Activated CD8-positive, alpha-beta T cell treated with anti-CD3 and anti-CD28 coated beads, Interleukin-2, amount 10 ng/mL, durations not matched to agents 7 days and 5 days (primary cell): ENCODE measurements around the gene FOXO6. TPM values are rescaled to one million over a fixed set of nuclear protein-coding genes. Genes with fewer than 3 reads are reported as not detected.

Experiments used
- ATAC-seq: fragments of 150-1000 bp; cut with Tn5 transposase; one replicate; pipeline ENCODE4 v1.10.0; 2021; ENCODE audit warnings: moderate library complexity
- CTCF ChIA-PET: fragments of 350-600 bp; sonication (Branson Sonifier 250); formaldehyde crosslinking; loops from one replicate; lab custom pipeline; 2021; ENCODE audit warnings: antibody characterized with exemption; lab: Charles Lee
- POLR2A ChIA-PET: fragments of 350-600 bp; sonication (Branson Sonifier 250); formaldehyde crosslinking; loops from one replicate; lab custom pipeline; 2021; ENCODE audit warnings: antibody characterized with exemption; lab: Charles Lee
- DNase-seq: peaks from one replicate; pipeline ENCODE4 v3.0.0-alpha.2; 2020
- H3K27ac Mint-ChIP-seq: one replicate; pipeline ENCODE4 v1.8.0; 2021; ENCODE audit warnings: mild to moderate bottlenecking, mixed read lengths
- H3K27me3 Mint-ChIP-seq: one replicate; pipeline ENCODE4 v1.8.0; 2021; ENCODE audit warnings: low read depth, mixed read lengths
- H3K36me3 Mint-ChIP-seq: one replicate; pipeline ENCODE4 v1.8.0; 2021; ENCODE audit warnings: low read depth, mixed read lengths
- H3K4me1 Mint-ChIP-seq: one replicate; pipeline ENCODE4 v1.8.0; 2021; ENCODE audit warnings: low read depth, mixed read lengths
- H3K4me3 Mint-ChIP-seq: one replicate; pipeline ENCODE4 v1.8.0; 2021; ENCODE audit warnings: mild to moderate bottlenecking, mixed read lengths
- H3K9me3 Mint-ChIP-seq: one replicate; pipeline ENCODE4 v1.8.0; 2022; ENCODE audit warnings: mixed read lengths; ENCODE audit not compliant: insufficient read depth
- total RNA-seq, 2 experiments: library from RNA; stranded (reverse); gene quantifications; one replicate each; pipeline ENCODE4 v1.2.3, GENCODE V29; 2021

FOXO6 gene
- total RNA-seq, 2 experiments from 2014 or later = 0.24 to 0.31 TPM

GRCh38 chr1:41407664-41408252, 46.5 kb downstream of the FOXO6 start:
- ATAC-seq (no peak), DNase-seq (no peak)
- Mint-ChIP-seq H3K27me3 (peaks cover 14% of the 10 kb centered on the region), H3K4me1 (no peaks in the 10 kb centered on the region), H3K9me3 (no peaks in the 10 kb centered on the region), H3K27ac (no peak overlapping the region), H3K36me3 (no peaks in the 10 kb centered on the region), H3K4me3 (no peak overlapping the region)
- ChIA-PET POLR2A (interaction anchor here (0.6 kb wide), 1 partner anchor 487 kb away, joined by 3 read pairs; no protein-coding TSS in a partner anchor), CTCF (no interaction called here)

- ATAC-seq = no peak
- no peak overlapping the region for H3K4me3 Mint-ChIP-seq
- H3K4me1 Mint-ChIP-seq = no peaks in the 10 kb centered on the region
- POLR2A ChIA-PET = no interaction called here
- H3K9me3 Mint-ChIP-seq = no peaks in the 10 kb centered on the region
- DNase-seq = no peak
- H3K36me3 Mint-ChIP-seq = no peaks in the 10 kb centered on the region
- H3K27ac Mint-ChIP-seq = no peak overlapping the region
- peaks cover 7% of the 10 kb centered on the region for H3K27me3 Mint-ChIP-seq
- CTCF ChIA-PET = no interaction called here
Observed at GRCh38 chr1:41408691-41409090, 47.5 kb downstream of the FOXO6 start.

- no peak overlapping the region for H3K4me3 Mint-ChIP-seq
- H3K9me3 Mint-ChIP-seq = no peaks in the 10 kb centered on the region
- peaks cover 6% of the 10 kb centered on the region for H3K27me3 Mint-ChIP-seq
- no peak for ATAC-seq
- no peaks in the 10 kb centered on the region for H3K36me3 Mint-ChIP-seq
- no peaks in the 10 kb centered on the region for H3K4me1 Mint-ChIP-seq
- DNase-seq = no peak
- no peak overlapping the region for H3K27ac Mint-ChIP-seq
- ChIA-PET POLR2A (no interaction called here), CTCF (interaction anchor here (1.2 kb wide), 1 partner anchor 87 kb away, joined by 3 read pairs; no protein-coding TSS in a partner anchor)
Observed at GRCh38 chr1:41409825-41410224, 48.6 kb downstream of the FOXO6 start.

- H3K4me3 Mint-ChIP-seq = no peak overlapping the region
Observed at GRCh38 chr1:41410462-41410861, 49.2 kb downstream of the FOXO6 start.

GRCh38 chr1:41411229-41411628, 50.0 kb downstream of the FOXO6 start:
- H3K36me3 Mint-ChIP-seq = no peaks in the 10 kb centered on the region
- ATAC-seq (no peak), DNase-seq (no peak)
- H3K27me3 Mint-ChIP-seq = peaks cover 6% of the 10 kb centered on the region
- ChIA-PET POLR2A (no interaction called here), CTCF (no interaction called here)
- no peak overlapping the region for H3K4me3 Mint-ChIP-seq
- H3K4me1 Mint-ChIP-seq = no peaks in the 10 kb centered on the region
- no peak overlapping the region for H3K27ac Mint-ChIP-seq
- H3K9me3 Mint-ChIP-seq = no peaks in the 10 kb centered on the region

More at GRCh38 chr1:41410462-41410861, 49.2 kb downstream of the FOXO6 start:
- ATAC-seq (no peak), DNase-seq (no peak)
- Mint-ChIP-seq H3K36me3 (no peaks in the 10 kb centered on the region), H3K27ac (no peak overlapping the region), H3K4me1 (no peaks in the 10 kb centered on the region), H3K27me3 (peaks cover 6% of the 10 kb centered on the region), H3K9me3 (no peaks in the 10 kb centered on the region)
- ChIA-PET POLR2A (no interaction called here), CTCF (interaction anchor here (1.2 kb wide), 1 partner anchor 88 kb away, joined by 3 read pairs; no protein-coding TSS in a partner anchor)

- ChIA-PET POLR2A (no interaction called here), CTCF (no interaction called here)
- H3K27me3 Mint-ChIP-seq = peaks cover 6% of the 10 kb centered on the region
- no peaks in the 10 kb centered on the region for H3K4me1 Mint-ChIP-seq
- H3K4me3 Mint-ChIP-seq = no peak overlapping the region
- H3K27ac Mint-ChIP-seq = no peak overlapping the region
- H3K36me3 Mint-ChIP-seq = no peaks in the 10 kb centered on the region
- DNase-seq (no peak), ATAC-seq (no peak)
- no peaks in the 10 kb centered on the region for H3K9me3 Mint-ChIP-seq
Observed at GRCh38 chr1:41412748-41413147, 51.5 kb downstream of the FOXO6 start.

- H3K4me1 Mint-ChIP-seq = no peaks in the 10 kb centered on the region
- ChIA-PET POLR2A (no interaction called here), CTCF (no interaction called here)
- H3K27ac Mint-ChIP-seq = no peak overlapping the region
- H3K9me3 Mint-ChIP-seq = no peaks in the 10 kb centered on the region
- H3K36me3 Mint-ChIP-seq = no peaks in the 10 kb centered on the region
- no peak overlapping the region for H3K4me3 Mint-ChIP-seq
- H3K27me3 Mint-ChIP-seq = peaks cover 4% of the 10 kb centered on the region
- no peak for DNase-seq
- ATAC-seq = no peak
Observed at GRCh38 chr1:41413748-41414281, 52.6 kb downstream of the FOXO6 start.

- POLR2A ChIA-PET = no interaction called here
- peaks cover 4% of the 10 kb centered on the region for H3K27me3 Mint-ChIP-seq
- ATAC-seq (no peak), DNase-seq (no peak)
- H3K9me3 Mint-ChIP-seq = no peaks in the 10 kb centered on the region
- no peak overlapping the region for H3K4me3 Mint-ChIP-seq
- H3K4me1 Mint-ChIP-seq = no peaks in the 10 kb centered on the region
- no peaks in the 10 kb centered on the region for H3K36me3 Mint-ChIP-seq
- no peak overlapping the region for H3K27ac Mint-ChIP-seq
- CTCF ChIA-PET = no interaction called here
Observed at GRCh38 chr1:41414296-41414695, 53.1 kb downstream of the FOXO6 start.

GRCh38 chr1:41414716-41415306, 53.6 kb downstream of the FOXO6 start:
- Mint-ChIP-seq H3K27ac (no peak overlapping the region), H3K4me3 (no peak overlapping the region), H3K36me3 (no peaks in the 10 kb centered on the region), H3K27me3 (peaks cover 4% of the 10 kb centered on the region), H3K9me3 (no peaks in the 10 kb centered on the region), H3K4me1 (no peaks in the 10 kb centered on the region)
- DNase-seq (no peak), ATAC-seq (no peak)
- CTCF ChIA-PET = interaction anchor here (0.7 kb wide), 1 partner anchor 132 kb away, joined by 5 read pairs; no protein-coding TSS in a partner anchor
- POLR2A ChIA-PET = no interaction called here

GRCh38 chr1:41416081-41416480, 54.8 kb downstream of the FOXO6 start:
- H3K27me3 Mint-ChIP-seq = no peaks in the 10 kb centered on the region
- no peak overlapping the region for H3K27ac Mint-ChIP-seq
- ATAC-seq = no peak
- H3K4me1 Mint-ChIP-seq = no peaks in the 10 kb centered on the region
- CTCF ChIA-PET = interaction anchor here (0.9 to 1.6 kb wide), 2 partner anchors 93 to 105 kb away, joined by 5 to 6 read pairs; no protein-coding TSS in a partner anchor
- H3K4me3 Mint-ChIP-seq = no peak overlapping the region
- H3K9me3 Mint-ChIP-seq = no peaks in the 10 kb centered on the region
- no peak for DNase-seq
- POLR2A ChIA-PET = no interaction called here
- no peaks in the 10 kb centered on the region for H3K36me3 Mint-ChIP-seq

- CTCF ChIA-PET = interaction anchor here (0.8 to 3.6 kb wide), 10 partner anchors 37 to 151 kb away, joined by 3 to 28 read pairs (median 4); no protein-coding TSS in a partner anchor
Observed at GRCh38 chr1:41416552-41417334, 55.5 kb downstream of the FOXO6 start.

More at GRCh38 chr1:41416552-41417334, 55.5 kb downstream of the FOXO6 start:
- H3K27ac Mint-ChIP-seq = no peak overlapping the region
- no peaks in the 10 kb centered on the region for H3K4me1 Mint-ChIP-seq
- peak; percentile 59 for DNase-seq
- POLR2A ChIA-PET = no interaction called here
- no peaks in the 10 kb centered on the region for H3K27me3 Mint-ChIP-seq
- H3K36me3 Mint-ChIP-seq = no peaks in the 10 kb centered on the region
- H3K9me3 Mint-ChIP-seq = no peaks in the 10 kb centered on the region
- H3K4me3 Mint-ChIP-seq = no peak overlapping the region
- ATAC-seq = peak; percentile 63
